Measurements from ENCODE around the gene CLDN6.
A peak's percentile ranks its signal among the peaks of the same experiment; 100 is the strongest.

GRCh38 chr16:2980227-2981176 lies 37.5 kb downstream of the CLDN6 start, which contains the start of gene PKMYT1:
- TF ChIP-seq EP300 (IDR thresholded peaks at IDR 0.05): no peak
- TF ChIP-seq CTCF (IDR thresholded peaks at IDR 0.05): no peak
- peak in 2 of 4 donors; percentile 65 to 78 for TF ChIP-seq POLR2A (IDR thresholded peaks at IDR 0.05)
- TF ChIP-seq POLR2AphosphoS5 (IDR thresholded peaks at IDR 0.05): peak; percentile 85 to 99 (median 99)

Data from stomach (tissue), 4 donors.